ENCODE results near the gene SBSN. TPM values are rescaled to one million over a fixed set of nuclear protein-coding genes. Genes with fewer than 3 reads are reported as not detected.

The SBSN gene
- total RNA-seq, 2 experiments from 2014 or later, result not detected

DNA sequence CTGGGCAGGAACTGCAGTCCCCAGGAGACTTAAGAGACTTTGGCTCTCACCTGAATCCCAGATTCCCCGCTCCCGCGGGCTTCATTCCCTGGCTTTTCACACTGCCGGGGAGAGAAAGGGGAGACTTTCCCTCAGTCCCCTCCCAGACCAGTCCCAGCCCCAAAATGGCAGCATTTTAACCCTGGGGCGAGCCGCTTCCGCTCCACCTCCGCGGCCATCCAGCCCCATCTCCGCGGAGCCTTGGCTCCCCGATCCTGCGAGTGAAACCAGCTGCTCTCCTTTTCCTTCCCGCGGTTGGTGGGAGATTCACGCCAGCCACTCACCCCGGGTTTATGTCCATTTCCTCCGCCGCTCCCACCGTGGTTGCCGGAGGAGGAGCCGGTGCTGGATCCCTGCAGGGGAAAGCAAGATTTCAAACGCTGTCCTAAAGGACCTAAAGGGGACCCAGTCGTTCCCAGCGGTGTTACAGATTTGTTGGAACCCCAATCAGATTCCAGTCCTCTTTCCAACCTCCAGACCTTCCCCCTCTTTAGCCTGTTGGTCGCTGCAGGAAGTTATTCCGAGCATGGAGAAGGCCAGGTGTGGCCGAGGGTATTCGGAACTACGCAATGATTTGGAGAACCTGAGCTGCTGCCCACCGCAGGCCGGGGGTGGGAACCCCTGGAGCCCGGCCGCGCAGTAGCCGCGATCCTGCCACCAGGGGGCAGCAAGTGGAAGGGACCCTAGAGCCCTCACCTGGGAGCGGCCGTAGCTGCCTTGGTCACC, 18.1 kb downstream of the SBSN start:
- H3K27me3 Mint-ChIP-seq, result peaks cover 75% of the 10 kb centered on the region
- H3K4me3 Mint-ChIP-seq, result peak overlapping the region; percentile 51
- peak; percentile 70 for DNase-seq
- H3K27ac Mint-ChIP-seq, result no peak overlapping the region
- H3K9me3 Mint-ChIP-seq, result no peaks in the 10 kb centered on the region
- no peaks in the 10 kb centered on the region for H3K36me3 Mint-ChIP-seq
- H3K4me1 Mint-ChIP-seq, result peaks cover 13% of the 10 kb centered on the region

DNA sequence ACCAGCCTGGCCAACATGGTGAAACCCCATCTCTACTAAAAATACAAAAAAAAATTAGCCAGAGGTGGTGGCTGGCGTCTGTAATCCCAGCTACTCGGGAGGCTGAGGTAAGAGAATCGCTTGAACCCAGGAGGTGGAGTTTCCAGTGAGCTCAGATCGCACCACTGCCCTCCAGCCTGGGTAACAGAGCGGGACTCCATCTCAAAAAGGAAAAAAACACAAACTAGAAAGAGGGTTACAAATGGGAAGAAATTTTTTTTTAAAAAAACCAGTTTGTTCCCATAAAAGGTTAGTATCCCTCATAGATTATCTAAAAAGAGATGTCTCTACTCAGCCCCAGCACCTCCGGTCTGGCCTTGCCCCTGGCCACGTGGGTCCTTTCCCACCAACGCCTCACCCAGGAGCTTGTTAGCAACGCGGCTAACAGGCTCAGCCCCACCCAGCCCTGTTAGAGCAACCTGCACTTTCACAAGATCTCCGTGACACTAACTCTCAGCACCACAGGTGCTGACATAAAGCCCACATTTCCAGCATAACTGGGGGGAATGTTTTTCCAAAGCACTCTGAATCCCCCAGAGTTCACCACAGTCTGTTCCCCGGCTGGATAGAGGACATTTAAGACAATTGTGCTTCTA, 19.0 kb downstream of the SBSN start:
- peak overlapping the region; percentile 51 for H3K4me3 Mint-ChIP-seq
- H3K9me3 Mint-ChIP-seq, result no peaks in the 10 kb centered on the region
- H3K4me1 Mint-ChIP-seq, result peaks cover 13% of the 10 kb centered on the region
- H3K27me3 Mint-ChIP-seq, result peaks cover 74% of the 10 kb centered on the region
- DNase-seq, result peak; percentile 26
- no peaks in the 10 kb centered on the region for H3K36me3 Mint-ChIP-seq
- no peak overlapping the region for H3K27ac Mint-ChIP-seq

DNA sequence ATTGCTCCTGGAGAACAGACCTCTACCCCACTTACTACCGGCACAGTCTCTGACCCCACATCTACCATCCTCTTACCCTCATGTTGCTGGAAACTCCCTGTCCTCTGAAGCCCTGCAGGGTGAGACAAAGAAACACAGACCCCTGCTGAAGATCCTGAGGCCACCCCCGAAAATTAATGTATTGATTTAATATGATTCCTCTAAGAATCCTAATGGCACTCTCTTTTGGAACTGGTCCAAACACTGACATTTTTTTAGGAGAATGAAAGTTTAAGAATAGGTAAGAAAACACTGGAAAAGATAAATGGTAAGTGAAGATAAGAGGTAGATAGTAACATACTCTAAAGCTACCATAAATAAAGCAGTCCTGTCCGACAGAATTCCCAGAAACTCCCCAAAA, 20.0 kb downstream of the SBSN start:
- Mint-ChIP-seq H3K9me3 (no peaks in the 10 kb centered on the region), H3K27ac (no peak overlapping the region), H3K27me3 (peaks cover 71% of the 10 kb centered on the region), H3K4me1 (peaks cover 13% of the 10 kb centered on the region), H3K4me3 (no peak overlapping the region), H3K36me3 (no peaks in the 10 kb centered on the region)
- DNase-seq, result no peak

DNA sequence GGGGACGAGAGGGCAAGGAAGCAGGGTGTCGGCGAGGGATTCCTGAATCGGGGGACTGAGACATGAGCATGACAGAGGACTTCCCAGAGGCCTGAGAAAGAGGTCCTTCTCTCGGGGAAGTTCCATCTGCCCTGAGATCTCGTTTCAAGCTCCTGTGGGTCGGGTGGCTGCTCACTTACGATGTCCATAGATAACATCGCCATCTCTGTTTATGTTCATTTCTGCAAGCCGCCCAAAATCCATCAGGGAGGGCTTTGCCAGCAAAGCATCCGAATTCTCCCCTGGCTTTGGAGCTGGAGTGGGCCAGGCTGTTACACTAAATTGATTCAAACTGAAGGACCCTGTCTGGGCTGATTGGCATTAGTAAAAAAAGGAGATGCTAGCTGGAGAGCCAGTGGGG, 20.6 kb downstream of the SBSN start:
- Mint-ChIP-seq H3K36me3 (no peaks in the 10 kb centered on the region), H3K9me3 (no peaks in the 10 kb centered on the region), H3K27ac (no peak overlapping the region), H3K4me3 (no peak overlapping the region), H3K27me3 (peaks cover 70% of the 10 kb centered on the region), H3K4me1 (peaks cover 13% of the 10 kb centered on the region)
- DNase-seq, result no peak

DNA sequence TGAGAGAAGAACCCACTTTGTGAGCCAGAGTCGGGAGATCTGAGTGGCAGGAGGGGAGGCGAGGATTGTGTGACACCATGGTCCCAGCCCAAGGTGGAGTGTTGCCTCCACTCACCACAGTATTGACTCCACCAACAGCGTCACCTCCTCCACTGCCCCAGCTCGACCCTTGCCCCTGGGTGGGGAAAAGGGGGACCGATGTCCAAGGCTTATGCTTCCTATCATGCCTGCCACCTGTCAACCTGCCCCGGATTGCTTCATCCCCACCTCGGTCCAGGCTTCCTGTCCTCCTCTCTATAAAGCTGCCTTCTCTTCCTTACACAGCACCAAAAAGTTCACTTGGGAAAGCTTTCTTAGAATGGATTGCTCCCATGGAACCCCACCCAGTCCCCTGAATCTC, 22.1 kb downstream of the SBSN start:
- H3K9me3 Mint-ChIP-seq, result no peaks in the 10 kb centered on the region

DNA sequence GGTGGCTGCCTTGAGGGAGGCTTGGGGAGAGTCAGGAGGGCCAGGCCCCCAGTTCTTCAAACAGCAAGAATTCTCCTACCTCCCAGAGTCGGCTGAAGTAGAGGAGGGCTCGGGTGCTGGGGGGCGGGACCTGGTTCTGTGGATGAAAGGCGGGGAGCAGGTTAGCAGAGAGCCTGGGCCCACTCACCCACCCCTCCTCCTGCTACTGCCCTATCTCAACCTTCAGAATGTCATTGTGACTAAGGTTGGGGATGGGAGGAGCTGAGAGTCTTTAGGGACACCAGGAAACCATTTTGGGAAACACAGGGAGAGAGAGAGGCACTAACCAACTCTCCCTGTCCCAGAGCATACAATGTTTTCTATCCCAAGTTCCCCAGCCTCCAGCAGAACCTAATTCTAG, 25.4 kb downstream of the SBSN start:
- no peaks in the 10 kb centered on the region for H3K36me3 Mint-ChIP-seq
- no peak overlapping the region for H3K27ac Mint-ChIP-seq
- H3K27me3 Mint-ChIP-seq, result peaks cover 25% of the 10 kb centered on the region
- no peak overlapping the region for H3K4me3 Mint-ChIP-seq
- no peak for DNase-seq
- no peaks in the 10 kb centered on the region for H3K4me1 Mint-ChIP-seq
- no peaks in the 10 kb centered on the region for H3K9me3 Mint-ChIP-seq

More for the DNA sequence above, 22.1 kb downstream of the SBSN start:
- DNase-seq, result no peak
- Mint-ChIP-seq H3K4me3 (no peak overlapping the region), H3K27ac (no peak overlapping the region), H3K4me1 (peaks cover 13% of the 10 kb centered on the region), H3K27me3 (peaks cover 54% of the 10 kb centered on the region), H3K36me3 (no peaks in the 10 kb centered on the region)

DNA sequence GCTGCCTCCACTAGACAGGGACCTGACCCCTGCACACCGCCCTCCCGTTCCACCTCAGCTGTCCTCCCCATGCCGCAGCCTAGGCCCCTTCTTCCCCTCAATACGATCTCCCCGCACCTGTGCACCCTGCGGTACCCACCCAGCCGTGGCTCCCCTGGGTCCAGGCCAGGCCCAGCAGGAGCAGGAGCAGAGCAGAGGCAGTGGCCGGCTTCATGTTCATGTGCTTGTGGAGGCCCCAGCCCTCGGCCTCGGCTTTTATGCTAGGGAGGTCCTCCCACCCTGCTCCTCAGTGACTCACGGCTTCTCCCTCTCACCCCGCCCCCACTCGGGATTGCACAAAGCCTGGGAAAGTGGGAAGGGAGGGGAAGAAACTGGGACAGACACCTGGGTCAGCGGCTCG, 26.4 kb downstream of the SBSN start:
- Mint-ChIP-seq H3K27ac (no peak overlapping the region), H3K36me3 (no peaks in the 10 kb centered on the region), H3K4me1 (no peaks in the 10 kb centered on the region), H3K27me3 (peaks cover 20% of the 10 kb centered on the region), H3K4me3 (no peak overlapping the region), H3K9me3 (no peaks in the 10 kb centered on the region)
- DNase-seq, result no peak

DNA sequence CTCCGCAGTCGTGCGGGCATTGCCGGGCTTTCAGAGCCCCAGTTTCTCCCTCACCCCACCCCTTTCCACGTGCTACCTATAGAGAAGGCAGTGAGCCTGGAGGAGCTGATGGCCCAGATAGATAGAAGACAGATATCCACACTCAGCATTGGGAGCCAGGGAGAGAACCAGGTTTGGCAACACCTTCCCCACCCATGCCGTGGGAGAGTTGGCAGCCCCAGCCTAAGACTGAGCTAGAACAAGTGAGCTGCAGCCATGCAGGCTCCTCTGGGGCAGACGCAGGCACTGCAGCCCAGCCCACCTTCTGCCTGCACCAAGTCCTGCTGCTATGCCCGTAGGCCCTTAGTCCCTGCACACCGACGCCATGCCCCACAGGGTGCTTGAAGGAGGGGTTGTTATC, 27.5 kb downstream of the SBSN start:
- peaks cover under 1% of the 10 kb centered on the region for H3K4me1 Mint-ChIP-seq
- H3K27me3 Mint-ChIP-seq, result peaks cover 14% of the 10 kb centered on the region
- H3K4me3 Mint-ChIP-seq, result no peak overlapping the region
- no peak overlapping the region for H3K27ac Mint-ChIP-seq
- H3K36me3 Mint-ChIP-seq, result no peaks in the 10 kb centered on the region
- no peaks in the 10 kb centered on the region for H3K9me3 Mint-ChIP-seq
- DNase-seq, result no peak

DNA sequence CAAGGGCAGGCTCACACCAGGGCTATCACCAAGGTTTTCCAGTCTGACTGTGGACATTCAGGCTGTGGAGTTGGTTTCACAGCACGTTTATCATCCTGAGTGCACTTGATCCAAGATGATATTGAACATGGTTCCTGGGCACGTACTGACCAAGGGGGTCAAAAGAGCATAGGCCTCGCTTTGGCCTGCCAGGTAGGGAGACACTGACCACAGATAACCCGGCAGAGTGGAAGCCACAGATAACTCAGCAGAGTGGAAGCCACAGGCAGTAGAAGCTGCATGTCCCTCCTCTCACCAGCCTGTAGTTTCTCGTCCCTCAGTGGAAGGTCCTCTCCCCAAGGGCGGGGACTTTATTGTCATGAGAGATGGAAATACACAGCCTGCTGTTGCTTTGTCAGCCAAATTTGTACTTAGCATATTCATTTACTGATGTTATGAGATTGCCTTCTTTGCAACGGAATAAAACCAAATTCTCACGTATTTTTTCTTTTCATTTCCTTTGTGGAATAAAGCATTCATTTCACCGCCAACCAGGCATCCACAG, 29.1 kb downstream of the SBSN start:
- Mint-ChIP-seq H3K4me3 (no peak overlapping the region), H3K27ac (no peak overlapping the region)

DNA sequence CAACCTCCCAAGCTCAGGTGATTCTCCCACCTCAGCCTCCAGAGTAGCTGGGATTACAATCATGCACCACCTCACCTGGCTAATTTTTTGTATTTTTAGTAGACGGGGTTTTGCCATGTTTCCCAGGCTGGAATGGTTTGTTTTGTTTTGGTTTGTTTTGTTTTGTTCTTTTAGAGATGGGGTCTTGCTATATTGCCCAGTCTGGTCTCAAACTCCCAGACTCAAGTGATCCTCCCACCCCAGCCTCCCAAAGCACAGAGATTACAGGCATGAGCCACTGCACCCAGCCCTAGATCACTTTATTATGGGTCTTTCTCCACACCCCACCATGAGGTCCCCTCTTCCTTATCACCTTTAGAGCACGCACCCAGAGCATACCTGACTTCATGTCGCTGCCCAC, 29.9 kb downstream of the SBSN start:
- no peak overlapping the region for H3K4me3 Mint-ChIP-seq
- no peak for DNase-seq
- H3K27me3 Mint-ChIP-seq, result peaks cover 3% of the 10 kb centered on the region
- H3K27ac Mint-ChIP-seq, result no peak overlapping the region
- H3K36me3 Mint-ChIP-seq, result no peaks in the 10 kb centered on the region
- no peaks in the 10 kb centered on the region for H3K9me3 Mint-ChIP-seq
- peaks cover 7% of the 10 kb centered on the region for H3K4me1 Mint-ChIP-seq

More for the DNA sequence above, 29.1 kb downstream of the SBSN start:
- Mint-ChIP-seq H3K4me1 (peaks cover 7% of the 10 kb centered on the region), H3K27me3 (peaks cover 5% of the 10 kb centered on the region), H3K9me3 (no peaks in the 10 kb centered on the region), H3K36me3 (no peaks in the 10 kb centered on the region)
- no peak for DNase-seq

DNA sequence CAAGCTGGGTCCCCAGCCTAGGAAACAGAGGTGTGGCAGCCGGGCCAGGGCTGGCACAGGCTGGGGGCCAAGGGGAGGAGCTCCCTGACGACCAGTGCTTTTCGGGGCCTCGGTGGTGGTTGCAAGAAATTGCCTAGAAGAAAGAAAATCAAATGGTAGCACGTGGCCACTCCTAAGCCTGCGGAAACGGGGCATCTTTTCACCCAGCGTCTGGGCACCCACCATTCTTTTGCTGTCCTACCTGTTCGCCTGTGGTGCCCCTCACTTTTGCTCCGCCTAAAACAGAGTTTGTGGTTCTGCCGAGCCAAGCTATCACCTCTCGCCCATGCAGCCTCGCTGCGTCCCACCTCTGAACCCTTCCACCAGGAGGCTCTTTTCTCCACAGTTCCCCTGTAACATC, 30.7 kb downstream of the SBSN start:
- no peak for DNase-seq
- Mint-ChIP-seq H3K27ac (no peak overlapping the region), H3K27me3 (no peaks in the 10 kb centered on the region), H3K36me3 (no peaks in the 10 kb centered on the region), H3K4me3 (no peak overlapping the region), H3K9me3 (no peaks in the 10 kb centered on the region), H3K4me1 (peaks cover 7% of the 10 kb centered on the region)

DNA sequence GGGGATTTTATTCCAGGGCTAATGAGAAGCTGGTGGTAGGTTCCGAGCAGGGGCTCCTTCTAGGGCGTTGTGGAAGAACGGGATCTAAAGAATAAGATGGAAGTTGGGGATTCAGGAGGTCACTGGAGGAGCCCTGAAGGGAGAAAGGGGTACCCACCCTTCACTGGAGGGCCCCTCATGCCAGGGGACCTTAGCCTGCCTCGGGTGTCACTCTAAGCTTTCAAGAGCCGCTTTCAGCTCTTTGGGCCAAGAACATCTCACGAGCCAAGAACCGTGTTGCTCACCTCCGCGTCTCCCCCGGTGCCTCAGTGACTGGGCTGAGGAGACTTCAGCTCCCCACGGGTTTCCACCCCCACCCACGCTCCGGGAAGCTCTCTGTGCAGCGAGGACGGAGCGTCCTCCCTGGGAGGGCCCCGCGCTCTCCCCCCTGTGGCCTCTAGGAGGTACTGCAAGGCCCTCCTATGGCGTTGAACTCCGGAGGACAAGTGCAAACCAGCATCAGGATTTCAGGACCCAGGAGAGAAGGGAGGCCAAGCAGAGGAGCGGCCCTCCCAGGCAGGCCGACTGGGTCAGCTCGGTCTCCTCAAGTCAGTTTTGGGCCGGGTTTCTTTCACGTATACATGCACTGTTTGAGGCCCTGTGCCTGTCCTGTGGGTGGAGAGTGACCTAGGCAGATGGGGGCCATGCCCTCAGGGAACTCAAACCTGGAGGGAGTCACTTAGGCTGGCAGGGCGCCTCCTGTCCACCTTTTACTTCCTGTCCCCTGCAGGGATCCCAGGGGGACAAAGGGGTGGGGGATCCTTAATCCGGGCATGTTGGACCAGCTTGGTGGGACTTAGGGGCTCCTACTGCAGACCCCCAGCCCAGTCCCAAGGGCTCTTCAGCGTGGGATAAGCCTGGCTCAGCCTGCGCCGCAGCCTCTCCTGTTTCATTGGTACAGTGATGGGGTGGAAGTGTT, 32.7 kb downstream of the SBSN start:
- Mint-ChIP-seq H3K4me3 (no peak overlapping the region), H3K9me3 (no peaks in the 10 kb centered on the region), H3K27ac (no peak overlapping the region), H3K4me1 (peaks cover 7% of the 10 kb centered on the region), H3K36me3 (no peaks in the 10 kb centered on the region), H3K27me3 (no peaks in the 10 kb centered on the region)
- peak; percentile 78 for DNase-seq

DNA sequence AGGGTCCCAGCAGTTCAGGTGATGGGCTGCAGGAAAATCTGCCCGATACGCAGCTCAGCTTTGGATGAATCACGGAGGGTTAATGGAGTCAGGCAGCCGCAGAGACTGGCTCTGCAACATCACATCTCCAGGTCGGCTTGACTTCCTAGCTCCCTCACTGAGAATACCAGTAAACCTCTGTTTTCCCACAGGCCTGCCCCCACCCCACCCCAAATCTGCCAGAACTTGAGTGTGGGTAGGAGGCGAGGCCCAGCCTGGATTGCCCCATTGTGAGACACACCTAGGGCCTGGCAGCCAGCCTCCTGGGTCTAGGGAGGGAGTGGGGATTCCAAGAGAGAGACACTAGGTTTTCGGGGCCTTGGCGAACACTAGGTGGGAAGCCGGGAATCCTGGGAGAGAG, 34.1 kb downstream of the SBSN start:
- DNase-seq, result no peak
- no peaks in the 10 kb centered on the region for H3K27me3 Mint-ChIP-seq
- H3K36me3 Mint-ChIP-seq, result no peaks in the 10 kb centered on the region
- peaks cover 7% of the 10 kb centered on the region for H3K4me1 Mint-ChIP-seq
- no peak overlapping the region for H3K27ac Mint-ChIP-seq
- no peaks in the 10 kb centered on the region for H3K9me3 Mint-ChIP-seq
- no peak overlapping the region for H3K4me3 Mint-ChIP-seq

DNA sequence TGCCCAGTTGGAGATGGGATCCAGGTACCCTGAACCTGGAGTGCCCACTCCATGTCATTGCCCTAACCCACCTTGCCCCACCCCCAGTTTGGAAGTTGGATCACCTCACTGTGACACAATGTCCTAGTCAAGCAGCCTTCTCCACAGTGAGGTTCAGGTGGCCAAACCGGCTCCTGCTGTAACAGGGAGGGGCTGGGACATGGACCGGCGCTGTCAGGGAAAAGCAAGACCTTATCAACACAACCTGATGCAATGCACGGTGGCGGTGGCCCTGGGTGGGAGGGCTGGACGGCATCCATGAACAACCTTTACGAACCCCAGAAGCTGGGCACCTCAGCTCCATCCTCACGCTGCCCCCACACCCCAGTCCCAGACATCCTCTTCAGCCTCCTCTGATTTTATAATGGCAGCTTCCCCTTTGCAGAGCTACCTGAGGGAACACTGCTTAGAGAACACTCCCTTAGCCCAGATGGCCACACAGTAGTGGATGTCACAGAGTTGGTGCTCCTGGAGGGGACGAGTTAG, 36.2 kb downstream of the SBSN start:
- H3K4me1 Mint-ChIP-seq, result peaks cover 13% of the 10 kb centered on the region
- H3K27ac Mint-ChIP-seq, result no peak overlapping the region
- no peak overlapping the region for H3K4me3 Mint-ChIP-seq
- no peaks in the 10 kb centered on the region for H3K36me3 Mint-ChIP-seq
- H3K9me3 Mint-ChIP-seq, result no peaks in the 10 kb centered on the region
- no peaks in the 10 kb centered on the region for H3K27me3 Mint-ChIP-seq
- DNase-seq, result no peak

DNA sequence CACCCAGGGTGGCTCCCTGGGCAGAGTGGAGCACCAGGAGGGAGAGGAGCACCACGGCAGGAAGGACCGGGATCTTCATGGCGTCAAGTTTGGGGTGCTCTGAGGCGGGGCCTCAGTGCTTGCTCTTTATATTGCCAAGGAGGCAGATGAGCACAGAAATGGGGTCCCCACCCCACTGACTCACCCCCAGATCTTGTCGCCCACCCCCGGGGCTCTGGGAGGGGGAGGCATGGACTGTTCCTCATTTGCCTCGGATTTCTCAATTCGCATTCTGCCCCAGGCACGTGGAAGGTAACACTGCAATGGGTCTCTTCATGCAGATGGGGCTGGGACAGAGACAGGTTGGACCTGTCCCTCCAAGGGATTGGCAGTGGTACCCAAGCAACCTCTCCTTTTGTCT, 37.7 kb downstream of the SBSN start, which contains the start of gene KRTDAP:
TSS of gene KRTDAP (minus strand) at position 101 of the 400 bp plus-strand sequence. CDS start at position 79, 22 bp downstream.
- Mint-ChIP-seq H3K4me3 (no peak within 1 kb of the TSS), H3K27me3 (no peaks in the 10 kb centered on the region), H3K27ac (no peak within 1 kb of the TSS), H3K36me3 (no peaks in the 10 kb centered on the region), H3K9me3 (no peaks in the 10 kb centered on the region), H3K4me1 (peaks cover 10% of the 10 kb centered on the region)
- no peak for DNase-seq
